GM12892 (cell line): ENCODE results near the gene TES.

Experiments used
- DNase-seq: peaks from one replicate; pipeline ENCODE4 v3.0.0; 2011; ENCODE audit not compliant: insufficient read length
- FAIRE-seq: peaks from 2 replicates; lab custom pipeline; 2011; peaks lifted over from hg19 to GRCh38; lab: Jason Lieb, UNC
- POLR2A ChIP-seq: IDR thresholded peaks from 2 replicates; pipeline ENCODE4 v1.6.1; 2011; ENCODE audit warnings: low read depth, low read length, control low read depth
- POLR2AphosphoS5 ChIP-seq: IDR thresholded peaks from 2 replicates; pipeline ENCODE4 v1.6.1; 2011; ENCODE audit warnings: low read depth, low read length, control low read depth
- TAF1 ChIP-seq: IDR thresholded peaks from 2 replicates; pipeline ENCODE4 v1.6.1; 2011; ENCODE audit warnings: low read depth, mild to moderate bottlenecking, control low read depth, low read length, borderline replicate concordance

The TES gene

DNA sequence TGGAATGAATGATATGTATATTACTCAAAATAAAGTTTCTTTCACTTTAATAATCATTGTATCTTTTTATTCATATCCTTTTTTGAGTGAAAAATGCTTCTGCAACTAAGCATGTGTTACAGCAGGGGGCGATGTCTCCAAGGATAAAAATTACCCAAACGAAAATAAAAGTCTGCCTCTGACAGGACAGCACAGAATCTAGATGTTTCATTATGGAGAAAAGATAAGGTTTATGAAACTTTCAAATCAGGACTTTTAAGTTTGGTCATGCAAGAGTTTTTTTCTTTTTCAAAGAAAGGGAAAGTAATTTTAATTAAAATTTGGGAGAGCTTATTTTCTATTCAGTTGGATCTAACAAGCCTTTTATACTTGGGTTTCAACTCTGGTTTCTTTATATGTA is 48.4 kb downstream of the TES start:
- FAIRE-seq: no peak
- DNase-seq: no peak
- no peak for TF ChIP-seq POLR2AphosphoS5
- TF ChIP-seq TAF1: no peak
- no peak for TF ChIP-seq POLR2A

GRCh38 chr7:116259156-116259870 is 49.0 kb downstream of the TES start:
- no peak for DNase-seq
- FAIRE-seq: peak; percentile 73

GRCh38 chr7:116259871-116260440 is 49.6 kb downstream of the TES start:
- no peak for TF ChIP-seq POLR2AphosphoS5
- TF ChIP-seq POLR2A: no peak
- TF ChIP-seq TAF1: no peak
- DNase-seq (no peak), FAIRE-seq (peak; percentile 56)

More at GRCh38 chr7:116259156-116259870, 49.0 kb downstream of the TES start:
- TF ChIP-seq TAF1: no peak

GRCh38 chr7:116261904-116262303 is 51.6 kb downstream of the TES start:
- FAIRE-seq (no peak), DNase-seq (no peak)
- TF ChIP-seq TAF1: no peak
- no peak for TF ChIP-seq POLR2AphosphoS5

DNA sequence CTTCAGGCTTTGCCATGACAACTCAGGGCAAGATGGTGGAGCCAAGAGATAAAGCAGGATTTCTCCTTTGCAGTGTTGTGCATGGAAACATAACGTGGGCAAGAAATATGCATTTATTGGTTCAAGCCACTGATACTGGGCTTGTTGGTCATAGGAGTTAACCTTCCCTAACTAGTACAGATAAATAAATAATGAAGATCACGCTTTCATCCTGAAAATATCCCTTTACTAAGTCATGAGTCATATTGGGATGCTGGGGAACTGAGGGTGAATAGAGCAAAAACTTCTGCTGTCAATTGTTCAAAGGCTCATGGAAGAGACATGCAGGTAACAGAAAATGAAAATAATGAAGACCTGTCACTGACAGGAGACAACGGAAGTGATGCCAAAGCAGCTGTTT is 55.5 kb downstream of the TES start:
- FAIRE-seq: no peak
- no peak for TF ChIP-seq POLR2A
- TF ChIP-seq TAF1: no peak
- TF ChIP-seq POLR2AphosphoS5: no peak

GRCh38 chr7:116269466-116269865 is 59.1 kb downstream of the TES start:
- DNase-seq (no peak), FAIRE-seq (no peak)
- TF ChIP-seq POLR2AphosphoS5: no peak
- TF ChIP-seq TAF1: no peak
- TF ChIP-seq POLR2A: no peak

More for the DNA sequence above, 55.5 kb downstream of the TES start:
- no peak for DNase-seq

DNA sequence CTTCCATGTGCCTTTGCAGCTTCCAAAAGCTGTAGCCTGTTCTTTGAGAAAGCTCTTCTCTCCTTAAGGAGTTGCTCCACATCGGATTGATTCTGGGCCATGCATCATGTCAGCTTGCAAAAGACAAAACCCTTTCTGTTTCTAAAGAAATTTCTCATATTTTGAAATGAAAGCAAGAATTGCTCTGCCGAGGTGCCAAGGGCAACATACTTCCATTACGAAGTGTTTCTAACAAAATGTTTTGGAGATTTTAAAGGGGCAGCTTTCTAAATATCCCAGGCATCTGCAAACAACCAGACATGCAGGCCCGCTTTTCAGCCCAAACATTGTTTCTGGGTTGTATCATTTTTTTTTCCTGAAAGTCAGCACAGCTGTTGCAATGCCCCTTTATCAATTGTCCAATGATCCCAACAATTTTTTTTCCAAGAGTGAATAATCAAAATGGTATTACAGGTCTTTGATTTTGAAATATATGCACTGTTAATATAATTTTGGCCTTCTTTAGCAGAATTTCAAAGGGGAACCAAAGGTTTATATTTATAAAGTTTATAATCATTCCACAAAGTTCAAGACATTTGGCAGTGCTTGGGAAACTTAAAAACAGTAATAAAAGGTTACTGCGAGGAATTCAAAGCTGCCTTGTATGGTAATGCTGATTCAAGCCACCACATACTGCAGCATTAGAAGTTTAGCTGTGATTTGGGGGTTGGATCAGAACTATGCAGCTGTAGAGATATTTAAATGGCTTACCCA is 61.0 kb downstream of the TES start:
- DNase-seq (no peak), FAIRE-seq (no peak)
- TF ChIP-seq POLR2AphosphoS5: no peak

- TF ChIP-seq TAF1 (no peak), POLR2A (no peak), POLR2AphosphoS5 (no peak)
- no peak for FAIRE-seq
- no peak for DNase-seq
These were observed 61.9 kb downstream of the TES start for GRCh38 chr7:116271963-116272886.

DNA sequence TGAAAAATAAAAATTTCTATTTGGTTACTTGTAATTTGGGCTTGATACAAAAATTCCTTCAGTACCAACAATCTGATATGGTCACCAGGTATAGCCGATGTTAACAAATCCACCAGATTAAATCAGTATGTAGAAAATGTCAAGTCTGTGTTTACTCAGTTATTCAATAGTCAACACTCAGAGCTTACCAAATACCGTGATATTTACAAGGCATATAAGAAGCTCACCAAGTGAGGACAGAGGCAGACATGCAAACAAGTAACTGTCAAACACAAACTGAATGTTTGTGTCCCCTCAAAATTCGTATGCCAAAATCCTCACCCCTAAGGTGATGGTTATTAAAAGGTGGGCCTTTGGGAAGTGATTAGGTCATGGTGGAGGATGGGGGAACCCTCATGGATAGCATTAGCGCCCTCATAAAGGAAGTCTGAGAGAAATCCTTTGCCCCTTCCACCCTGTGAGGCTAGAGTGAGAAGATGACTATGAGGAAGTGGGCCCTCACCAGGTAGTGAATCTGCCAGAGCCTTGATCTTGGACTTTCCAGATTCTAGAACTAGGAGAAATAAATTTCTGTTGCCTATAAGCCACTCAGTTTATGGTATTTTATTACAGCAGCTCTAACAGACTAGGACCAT is 63.1 kb downstream of the TES start:
- TF ChIP-seq TAF1 (no peak), POLR2AphosphoS5 (no peak), POLR2A (no peak)
- no peak for FAIRE-seq
- DNase-seq: no peak

GRCh38 chr7:116273918-116274301 is 63.6 kb downstream of the TES start:
- DNase-seq (no peak), FAIRE-seq (no peak)
- TF ChIP-seq POLR2AphosphoS5 (no peak), TAF1 (no peak), POLR2A (no peak)

- TF ChIP-seq TAF1 (no peak), POLR2AphosphoS5 (no peak), POLR2A (no peak)
- FAIRE-seq: no peak
- no peak for DNase-seq
These were observed 66.7 kb downstream of the TES start for GRCh38 chr7:116277070-116277469.
